Peyer's patch (tissue), 4 donors: ENCODE results near the gene IRF3.

Experiments
- CTCF ChIP-seq, 6 experiments: fragments of 450-650 bp in 4 of 6; fragments of 200-600 bp in 2 of 6; sonication (generic) in 1 of 6; IDR thresholded peaks; one replicate each; pipeline ENCODE4 v1.5.1; 2017 to 2019; ENCODE audit warnings: antibody characterized with exemption in 6 of 6, mild to moderate bottlenecking in 3 of 6, moderate library complexity in 1 of 6
- POLR2A ChIP-seq, 2 donors: fragments of 450-650 bp; IDR thresholded peaks; one replicate each; pipeline ENCODE4 v1.5.1; 2017; ENCODE audit warnings: antibody characterized with exemption in 2 of 2, mild to moderate bottlenecking in 2 of 2, moderate library complexity in 2 of 2

GRCh38 chr19:49642492-49643035 is 23.1 kb downstream of the IRF3 start:
- TF ChIP-seq CTCF (IDR thresholded peaks at IDR 0.05) (no peak), POLR2A (IDR thresholded peaks at IDR 0.05) (no peak)
